Stimulated activated CD4-positive, alpha-beta T cell treated with anti-CD3 and anti-CD28 coated beads, Interleukin-1b, Interleukin-23, amount 100 ng/mL, for 4 hours (primary cell): Measurements from ENCODE around the gene MTOR.

Experiments
- DNase-seq, 2 donors: peaks; one replicate each; pipeline ENCODE4 v3.0.0-alpha.2; 2020; ENCODE audit warnings: low read depth in 2 of 2

Gene MTOR

DNA sequence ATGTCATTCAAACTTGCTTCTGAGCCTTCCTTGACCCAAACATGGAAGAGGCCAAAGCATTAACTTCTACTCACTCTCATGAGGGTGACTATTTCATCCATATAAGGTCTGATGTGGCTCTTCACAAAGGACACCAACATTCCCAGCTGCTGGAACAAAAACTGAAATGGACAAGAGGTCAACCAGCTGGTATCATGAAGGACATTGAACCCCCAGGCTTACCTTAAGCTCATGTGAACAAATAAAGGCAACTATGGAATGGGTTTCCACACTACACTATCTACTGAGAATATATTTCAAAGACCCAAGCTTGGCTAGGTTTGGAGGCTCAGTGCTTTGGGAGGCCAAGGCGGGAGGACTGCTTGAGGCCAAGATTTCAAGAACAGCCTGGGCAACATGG is 46.3 kb downstream of the MTOR start:
- DNase-seq, result no peak

DNA sequence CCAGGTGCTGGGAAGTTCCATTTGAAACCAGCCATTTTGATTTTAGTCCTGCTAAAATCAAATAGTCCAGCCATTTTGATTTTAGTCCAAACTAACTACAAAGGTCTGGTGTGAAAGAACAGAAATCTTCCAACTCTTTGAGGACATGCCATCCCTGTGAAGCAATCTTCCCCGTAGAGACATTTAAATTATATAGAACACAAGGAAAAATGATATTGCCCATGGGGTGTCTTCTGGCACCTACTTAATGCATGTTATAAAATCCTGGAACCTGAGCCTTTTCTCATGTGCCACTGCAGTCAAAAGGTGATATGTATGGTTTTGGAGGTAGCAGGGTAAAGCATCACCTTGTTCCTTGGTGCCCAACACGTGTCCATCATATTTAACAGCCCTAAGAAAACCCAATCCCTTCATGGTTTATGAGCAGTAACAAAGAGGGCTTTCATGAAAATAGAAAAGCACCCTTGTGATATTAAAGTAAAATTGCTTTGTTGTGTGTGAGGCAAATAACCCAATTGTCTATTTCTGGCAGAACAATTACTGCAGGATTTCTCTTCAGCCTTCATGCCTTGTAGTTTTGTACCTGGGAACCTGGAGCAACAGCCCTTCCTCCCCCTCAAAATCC is 46.9 kb downstream of the MTOR start:
- DNase-seq, result no peak

DNA sequence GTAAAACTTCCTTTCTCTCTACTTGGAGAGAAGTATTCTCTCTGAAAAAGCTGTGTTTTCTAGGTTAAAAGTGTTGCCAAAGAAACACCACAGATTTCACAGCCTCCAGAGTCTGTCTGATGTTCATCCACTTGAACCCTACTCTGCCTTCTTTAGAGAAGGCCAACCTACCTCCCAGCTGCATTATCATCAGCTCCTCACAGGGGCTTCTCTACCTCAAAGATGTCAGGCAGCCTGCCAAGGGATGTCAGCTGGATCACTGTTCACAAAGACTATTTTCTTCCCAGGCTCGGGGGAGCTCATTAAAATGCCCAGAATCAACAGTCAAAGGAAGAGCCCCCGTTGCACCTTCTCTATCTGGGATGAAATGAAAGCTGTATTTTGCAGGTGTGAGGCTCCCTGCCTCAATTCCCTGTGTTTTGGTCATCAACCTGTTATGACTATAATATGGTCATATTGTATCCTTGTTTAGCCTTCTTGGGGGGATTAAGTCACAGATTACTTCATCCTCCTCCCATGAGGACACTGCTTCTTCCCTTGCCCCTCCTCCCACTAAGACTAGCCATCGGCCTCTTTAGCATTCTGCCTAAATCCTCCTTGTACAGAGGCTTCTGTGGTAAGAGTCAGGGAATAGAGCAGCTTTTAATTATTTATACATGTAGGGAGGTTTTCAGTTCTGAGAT is 47.5 kb downstream of the MTOR start:
- DNase-seq, result no peak

- no peak for DNase-seq
Measured at GRCh38 chr1:11211925-11212587, 50.3 kb downstream of the MTOR start.

DNA sequence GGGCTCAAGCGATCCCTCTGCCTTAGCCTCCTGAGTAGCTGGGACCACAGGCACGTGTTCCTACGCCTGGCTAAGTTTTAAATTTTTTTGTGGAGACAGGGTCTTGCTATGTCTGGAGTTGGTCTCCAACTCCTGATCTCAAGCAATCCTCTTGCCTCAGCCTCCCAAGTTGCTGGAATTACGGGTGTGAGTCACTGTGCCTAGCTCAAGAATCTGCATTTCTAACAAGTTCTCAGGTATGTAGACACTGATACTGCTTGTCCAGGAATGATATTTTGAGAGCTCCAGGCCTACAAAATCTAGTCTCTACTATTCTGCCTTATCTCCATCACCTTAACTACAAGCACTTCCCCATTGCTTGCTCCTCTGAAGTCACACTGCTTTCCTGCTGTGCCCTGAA is 50.9 kb downstream of the MTOR start:
- DNase-seq, result no peak

GRCh38 chr1:11207898-11208611 is 54.3 kb downstream of the MTOR start:
- DNase-seq, result no peak

GRCh38 chr1:11204396-11205190 is 57.8 kb downstream of the MTOR start:
- DNase-seq, result no peak

GRCh38 chr1:11198851-11199594 is 63.3 kb downstream of the MTOR start:
- no peak for DNase-seq

- DNase-seq, result no peak
Measured at GRCh38 chr1:11198257-11198656, 64.1 kb downstream of the MTOR start.

- DNase-seq, result no peak
Measured at GRCh38 chr1:11197359-11197758, 65.0 kb downstream of the MTOR start.

DNA sequence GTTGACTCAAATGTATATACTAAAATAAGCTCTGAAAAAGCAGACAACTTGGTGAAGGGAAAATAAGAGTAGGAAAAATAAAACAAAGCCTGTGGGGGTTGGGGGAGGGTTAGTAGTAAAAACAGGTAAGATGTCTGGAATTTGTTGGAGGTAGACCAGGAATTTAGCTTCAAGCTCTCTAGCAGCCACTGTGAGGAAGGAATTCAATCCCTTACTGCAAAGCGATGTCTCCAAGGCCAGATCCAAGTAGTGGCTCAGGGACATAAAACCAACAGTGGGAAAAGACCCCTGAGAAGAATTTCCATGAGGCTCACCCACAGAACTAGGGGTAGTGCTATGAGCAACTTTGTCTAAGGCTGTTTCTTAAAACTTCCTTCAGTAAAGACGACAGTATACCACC is 65.4 kb downstream of the MTOR start:
- no peak for DNase-seq

DNA sequence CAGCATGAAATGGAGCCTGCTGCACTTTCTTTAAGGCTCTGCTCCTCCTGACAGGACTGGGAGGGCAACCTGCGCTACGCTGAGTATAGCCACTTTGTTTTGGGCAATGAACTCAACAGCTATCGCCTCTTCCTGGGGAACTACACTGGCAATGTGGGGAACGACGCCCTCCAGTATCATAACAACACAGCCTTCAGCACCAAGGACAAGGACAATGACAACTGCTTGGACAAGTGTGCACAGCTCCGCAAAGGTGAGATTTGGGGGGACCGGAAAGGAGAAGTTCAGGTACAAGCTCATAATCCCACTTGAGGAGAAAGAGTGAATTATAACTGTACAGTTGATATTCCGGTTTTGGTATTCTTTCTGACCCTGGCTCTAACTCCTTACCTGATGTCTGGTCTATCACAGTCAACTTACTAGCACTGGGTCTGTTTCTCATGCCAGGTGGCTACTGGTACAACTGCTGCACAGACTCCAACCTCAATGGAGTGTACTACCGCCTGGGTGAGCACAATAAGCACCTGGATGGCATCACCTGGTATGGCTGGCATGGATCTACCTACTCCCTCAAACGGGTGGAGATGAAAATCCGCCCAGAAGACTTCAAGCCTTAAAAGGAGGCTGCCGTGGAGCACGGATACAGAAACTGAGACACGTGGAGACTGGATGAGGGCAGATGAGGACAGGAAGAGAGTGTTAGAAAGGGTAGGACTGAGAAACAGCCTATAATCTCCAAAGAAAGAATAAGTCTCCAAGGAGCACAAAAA is 67.8 kb downstream of the MTOR start:
- no peak for DNase-seq

GRCh38 chr1:11193376-11193775 is 69.0 kb downstream of the MTOR start:
- DNase-seq, result no peak

DNA sequence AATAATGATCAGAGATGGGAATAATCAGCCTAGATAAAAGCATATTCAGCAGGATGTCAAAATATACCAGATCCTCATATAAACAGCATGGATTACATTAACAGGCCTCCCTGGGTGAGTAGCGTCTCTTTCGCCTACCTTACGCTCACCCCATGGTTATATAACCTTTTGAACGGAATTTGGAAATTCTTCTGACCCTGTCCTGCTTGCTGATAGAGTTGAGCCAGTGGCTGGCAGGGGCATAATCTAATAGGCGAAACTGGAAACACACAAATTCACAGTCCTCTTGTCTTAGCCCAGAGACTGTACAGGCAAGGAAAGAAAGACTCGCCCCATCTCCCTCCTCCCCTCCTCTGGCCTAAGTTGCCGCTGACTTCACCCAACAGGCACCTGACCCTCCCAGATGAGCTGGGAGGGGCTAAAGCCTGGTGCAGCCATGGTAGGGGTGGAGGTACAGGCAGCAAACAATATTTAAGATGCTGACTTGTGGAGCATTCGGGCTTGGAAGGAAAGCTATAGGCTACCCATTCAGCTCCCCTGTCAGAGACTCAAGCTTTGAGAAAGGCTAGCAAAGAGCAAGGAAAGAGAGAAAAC is 73.4 kb downstream of the MTOR start, which contains the start of gene ANGPTL7:
Gene ANGPTL7, plus strand, starts transcription at position 498 of the 594 bp plus-strand sequence. CDS start 225 bp downstream, outside the sequence.
- no peak for DNase-seq

- DNase-seq, result no peak
Measured at GRCh38 chr1:11188381-11188780, 74.0 kb downstream of the MTOR start.

GRCh38 chr1:11187931-11188330 is 74.4 kb downstream of the MTOR start:
- DNase-seq, result no peak

DNA sequence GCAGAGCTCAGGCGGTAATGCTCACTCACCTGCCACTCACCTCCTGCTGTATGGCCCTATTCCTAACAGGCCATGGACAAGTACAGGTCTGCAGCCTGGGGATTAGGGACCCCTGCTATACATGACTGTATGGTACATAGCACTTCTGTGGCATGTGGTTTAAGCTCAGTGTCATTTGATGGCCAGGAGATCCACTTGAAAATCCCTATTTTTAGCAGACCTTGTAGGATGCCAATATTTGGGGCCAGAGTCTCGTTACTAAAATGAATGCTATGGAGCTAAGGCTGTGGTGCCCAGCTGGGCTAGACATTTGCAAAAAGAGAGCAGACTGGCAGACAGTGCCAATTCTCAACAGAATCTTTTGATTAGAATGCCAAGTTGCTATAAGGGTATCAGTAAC is 74.9 kb downstream of the MTOR start:
- no peak for DNase-seq

GRCh38 chr1:11187000-11187399 is 75.4 kb downstream of the MTOR start:
- DNase-seq, result no peak

DNA sequence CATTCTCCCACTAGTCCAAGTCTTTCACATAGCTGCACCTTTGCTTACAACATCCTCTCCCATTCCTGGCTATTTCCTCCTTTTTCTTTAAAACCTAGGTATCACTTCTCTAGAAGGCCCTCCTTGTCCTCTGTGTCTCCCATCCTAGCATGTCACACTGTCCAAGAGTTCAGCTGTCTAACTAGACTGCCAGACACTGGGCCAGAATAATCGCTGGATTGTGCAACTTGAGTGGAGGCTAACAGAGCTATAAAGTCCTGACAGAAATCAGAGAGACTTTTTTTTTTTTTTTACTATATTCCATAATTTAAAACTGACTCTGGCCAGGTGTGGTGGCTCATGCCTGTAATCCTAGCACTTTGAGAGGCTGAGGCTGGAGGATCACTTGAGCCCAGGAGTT is 77.4 kb downstream of the MTOR start:
- no peak for DNase-seq

GRCh38 chr1:11182884-11183283 is 79.5 kb downstream of the MTOR start:
- DNase-seq, result no peak
